GM19043 (cell line): Measurements from ENCODE around the gene HINT1.

Experiments
- ATAC-seq: cut with Tn5 transposase; IDR thresholded peaks from one replicate; pipeline ENCODE4 v1.9.1; 2021; ENCODE audit warnings: low read depth; ENCODE audit not compliant: unreplicated experiment

The HINT1 gene

DNA sequence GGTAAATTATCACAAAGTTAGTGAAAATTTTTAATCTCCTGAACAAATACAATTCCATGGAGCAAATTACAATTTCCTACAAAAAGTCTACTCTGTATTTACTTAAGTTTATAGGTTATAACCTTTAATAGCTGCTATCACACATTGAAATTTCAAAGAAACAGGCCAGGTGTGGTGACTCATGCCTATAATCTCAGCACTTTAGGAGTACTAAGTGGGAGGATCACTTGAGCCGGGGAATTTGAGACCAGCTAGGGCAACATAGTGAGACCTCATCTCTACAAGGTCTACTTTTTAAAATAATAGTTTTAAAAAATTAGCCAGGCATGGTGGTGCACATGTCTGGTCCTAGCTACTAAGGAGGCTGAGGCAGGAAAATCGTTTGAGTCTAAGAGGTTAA, 50.3 kb downstream of the HINT1 start:
- no peak for ATAC-seq

DNA sequence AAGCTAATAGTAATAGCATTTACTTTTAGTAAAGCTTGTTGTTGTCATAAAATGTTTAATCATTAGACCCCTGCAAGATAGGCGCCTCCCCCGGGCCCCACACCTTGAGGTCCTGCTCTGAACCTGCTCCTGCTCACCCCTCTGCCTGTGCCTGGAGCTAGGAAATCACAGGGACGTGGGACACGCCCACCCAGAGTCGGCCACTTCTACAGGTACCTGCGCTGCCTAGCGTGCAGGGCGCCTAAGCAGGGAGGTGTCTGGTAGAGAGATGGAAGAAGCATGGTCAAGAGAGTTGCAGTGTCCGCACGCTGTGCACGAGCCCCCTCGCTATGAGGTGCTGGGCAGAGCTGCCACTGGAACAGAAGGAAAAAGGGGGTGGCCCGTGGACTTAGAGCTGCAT, 52.6 kb downstream of the HINT1 start:
- no peak for ATAC-seq

DNA sequence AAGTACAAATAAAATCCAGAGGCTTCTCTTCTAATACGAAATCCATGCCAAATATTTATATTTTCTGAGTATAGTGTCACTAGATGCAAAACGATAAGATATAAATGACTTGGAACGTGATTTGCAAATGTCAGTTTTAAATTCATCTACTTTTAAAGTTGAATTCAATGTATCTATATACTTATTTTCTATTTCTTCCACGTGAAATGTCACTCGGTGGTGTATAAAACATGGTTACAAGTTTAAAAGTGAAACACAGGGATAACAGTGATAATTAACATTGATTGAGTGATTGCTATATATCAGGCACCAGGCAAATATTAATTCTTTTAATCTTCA, 54.8 kb downstream of the HINT1 start:
- ATAC-seq: no peak

DNA sequence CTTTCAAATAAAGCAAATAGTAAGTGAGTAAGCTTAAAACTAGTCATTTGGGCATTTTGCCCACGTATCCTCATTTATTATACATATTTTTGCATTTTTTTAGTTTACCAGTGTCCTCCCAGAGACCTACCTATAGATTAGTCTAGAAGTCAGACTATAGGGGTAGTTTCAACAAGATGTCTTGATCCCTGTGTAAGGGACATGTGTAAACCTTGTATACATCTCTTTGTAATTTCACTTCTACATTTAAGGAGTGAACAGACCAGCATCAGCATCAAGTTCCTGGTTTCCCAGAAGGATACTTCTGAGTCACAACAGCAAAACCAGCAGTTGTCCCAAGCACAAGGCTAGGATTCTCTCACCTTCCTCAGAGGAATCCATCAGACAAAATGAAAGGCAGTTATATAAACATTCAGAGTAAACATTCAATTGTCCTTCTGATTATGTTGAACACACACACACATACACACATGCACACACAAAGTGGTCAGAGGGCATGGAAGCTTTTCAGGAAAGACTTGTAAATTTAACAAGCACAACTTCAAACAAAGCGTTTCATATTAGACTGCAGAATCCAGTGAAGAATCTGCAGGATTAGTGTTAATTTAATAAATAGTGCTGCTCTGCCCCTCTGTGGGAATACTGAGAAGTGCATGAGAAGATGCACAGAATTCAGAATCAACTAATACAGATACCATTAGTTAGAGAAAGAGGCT, 55.4 kb downstream of the HINT1 start:
- ATAC-seq: peak; percentile 77
